Measurements from ENCODE around the gene DNAJC22. TPM values are rescaled to one million over a fixed set of nuclear protein-coding genes. Genes with fewer than 3 reads are reported as not detected.

The DNAJC22 gene
- total and polyA plus RNA-seq, 9 of the 15 experiments (the other 6 are each of a cell fraction or from before 2014, with no cell fraction given), result 0.10 to 1.2 (median 0.47) TPM

DNA sequence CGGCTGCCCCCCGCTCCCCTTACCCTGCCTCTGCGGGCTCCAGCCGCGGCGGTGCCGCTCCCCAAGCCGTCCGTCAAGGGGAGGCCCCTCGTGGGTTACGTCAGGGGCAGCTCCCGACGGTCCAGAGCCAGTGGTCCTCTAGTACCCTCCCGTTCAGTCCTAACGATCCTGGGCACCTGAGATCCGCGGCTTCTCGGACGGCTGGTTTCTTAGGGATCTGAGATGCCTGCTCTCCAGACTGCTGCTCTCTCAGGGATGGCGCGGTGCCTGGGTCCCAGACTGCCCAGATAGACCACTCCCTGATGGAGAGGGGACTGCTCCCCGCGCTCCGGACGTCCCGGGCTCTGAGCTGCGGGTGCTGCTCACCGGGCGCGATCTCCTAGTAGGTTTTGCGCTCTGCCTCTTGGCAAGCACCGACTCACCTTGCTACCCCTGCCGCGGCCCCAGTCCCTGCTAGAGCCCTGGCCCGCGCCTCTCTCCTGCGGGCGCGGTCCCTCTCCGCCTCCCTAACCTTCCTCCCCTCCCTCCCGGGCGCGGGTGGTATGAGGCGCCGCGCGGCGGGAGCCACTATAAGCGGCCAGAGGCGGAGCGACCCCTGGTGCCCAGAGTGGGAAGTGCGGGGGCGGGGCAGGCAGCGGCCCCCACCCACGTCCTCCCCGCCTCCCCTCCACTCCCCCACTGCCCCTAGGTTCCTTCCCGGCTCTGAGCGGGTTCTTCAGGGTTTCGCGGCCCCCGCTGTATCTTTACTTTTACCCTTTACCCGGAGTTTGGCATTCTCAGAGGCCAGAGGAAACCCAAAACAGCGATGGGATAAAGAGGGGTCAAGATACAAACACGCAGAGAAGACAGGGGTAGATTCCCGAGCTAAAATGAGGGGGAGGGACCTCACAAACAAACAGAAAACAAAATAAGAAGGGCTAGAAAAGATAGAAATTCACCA lies 9.8 kb upstream of the DNAJC22 start, which contains the start of gene C1QL4 (continued):
- TF ChIP-seq, protein P1, sequence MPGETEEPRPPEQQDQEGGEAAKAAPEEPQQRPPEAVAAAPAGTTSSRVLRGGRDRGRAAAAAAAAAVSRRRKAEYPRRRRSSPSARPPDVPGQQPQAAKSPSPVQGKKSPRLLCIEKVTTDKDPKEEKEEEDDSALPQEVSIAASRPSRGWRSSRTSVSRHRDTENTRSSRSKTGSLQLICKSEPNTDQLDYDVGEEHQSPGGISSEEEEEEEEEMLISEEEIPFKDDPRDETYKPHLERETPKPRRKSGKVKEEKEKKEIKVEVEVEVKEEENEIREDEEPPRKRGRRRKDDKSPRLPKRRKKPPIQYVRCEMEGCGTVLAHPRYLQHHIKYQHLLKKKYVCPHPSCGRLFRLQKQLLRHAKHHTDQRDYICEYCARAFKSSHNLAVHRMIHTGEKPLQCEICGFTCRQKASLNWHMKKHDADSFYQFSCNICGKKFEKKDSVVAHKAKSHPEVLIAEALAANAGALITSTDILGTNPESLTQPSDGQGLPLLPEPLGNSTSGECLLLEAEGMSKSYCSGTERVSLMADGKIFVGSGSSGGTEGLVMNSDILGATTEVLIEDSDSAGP (CRISPR knock-in tag; IDR thresholded peaks at IDR 0.05), result no peak
- TF ChIP-seq U2AF2 (optimal IDR thresholded peaks at IDR 0.05; ENCODE audit: low read depth, low read length), result no peak
- no peak for TF ChIP-seq ELF2 (CRISPR knock-in tag; IDR thresholded peaks at IDR 0.05)
- TF ChIP-seq ZFP30 (CRISPR knock-in tag; IDR thresholded peaks at IDR 0.05; ENCODE audit: borderline replicate concordance), result no peak
- no peak for TF ChIP-seq SAP30 (IDR thresholded peaks at IDR 0.05; ENCODE audit: borderline replicate concordance, insufficient read depth, low read depth, low read length, poor library complexity, severe bottlenecking)
- TF ChIP-seq CHD4 (IDR thresholded peaks at IDR 0.05; ENCODE audit: insufficient read depth, insufficient replicate concordance, low read depth, low read length, poor library complexity, severe bottlenecking), result no peak
- TF ChIP-seq PTRF (tag; IDR thresholded peaks at IDR 0.05), result no peak
- TF ChIP-seq ELF1 (tag; IDR thresholded peaks at IDR 0.05), result no peak
- TF ChIP-seq, protein P2, sequence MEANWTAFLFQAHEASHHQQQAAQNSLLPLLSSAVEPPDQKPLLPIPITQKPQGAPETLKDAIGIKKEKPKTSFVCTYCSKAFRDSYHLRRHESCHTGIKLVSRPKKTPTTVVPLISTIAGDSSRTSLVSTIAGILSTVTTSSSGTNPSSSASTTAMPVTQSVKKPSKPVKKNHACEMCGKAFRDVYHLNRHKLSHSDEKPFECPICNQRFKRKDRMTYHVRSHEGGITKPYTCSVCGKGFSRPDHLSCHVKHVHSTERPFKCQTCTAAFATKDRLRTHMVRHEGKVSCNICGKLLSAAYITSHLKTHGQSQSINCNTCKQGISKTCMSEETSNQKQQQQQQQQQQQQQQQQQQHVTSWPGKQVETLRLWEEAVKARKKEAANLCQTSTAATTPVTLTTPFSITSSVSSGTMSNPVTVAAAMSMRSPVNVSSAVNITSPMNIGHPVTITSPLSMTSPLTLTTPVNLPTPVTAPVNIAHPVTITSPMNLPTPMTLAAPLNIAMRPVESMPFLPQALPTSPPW (CRISPR knock-in tag; IDR thresholded peaks at IDR 0.05), result peak; percentile 96
- TF ChIP-seq, protein P3, sequence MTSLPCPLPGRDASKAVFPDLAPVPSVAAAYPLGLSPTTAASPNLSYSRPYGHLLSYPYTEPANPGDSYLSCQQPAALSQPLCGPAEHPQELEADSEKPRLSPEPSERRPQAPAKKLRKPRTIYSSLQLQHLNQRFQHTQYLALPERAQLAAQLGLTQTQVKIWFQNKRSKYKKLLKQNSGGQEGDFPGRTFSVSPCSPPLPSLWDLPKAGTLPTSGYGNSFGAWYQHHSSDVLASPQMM (CRISPR knock-in tag; IDR thresholded peaks at IDR 0.05), result no peak
- no peak for TF ChIP-seq PHB (CRISPR knock-in tag; IDR thresholded peaks at IDR 0.05)
- no peak for TF ChIP-seq ZC3H4 (CRISPR knock-in tag; IDR thresholded peaks at IDR 0.05; ENCODE audit: borderline replicate concordance)
- peak; percentile 95 for TF ChIP-seq KDM2B (CRISPR knock-in tag; IDR thresholded peaks at IDR 0.05)
- TF ChIP-seq BDP1 (IDR thresholded peaks at IDR 0.05; ENCODE audit: insufficient read depth, insufficient read length), result no peak
- TF ChIP-seq CC2D1A (IDR thresholded peaks at IDR 0.05), result no peak
- no peak for TF ChIP-seq CEBPB (tag; IDR thresholded peaks at IDR 0.05)
- no peak for TF ChIP-seq ZNF561 (CRISPR knock-in tag; conservative IDR thresholded peaks at IDR 0.05)
- TF ChIP-seq MCM5 (IDR thresholded peaks at IDR 0.05; ENCODE audit: low read depth), result no peak
